C4-2B (cell line): ENCODE results near the gene PEF1.

Experiments used
- H3K27ac ChIP-seq: fragments of 450-650 bp; 2 replicates; pipeline ENCODE4 v1.5.1; 2017
- CTCF ChIP-seq: fragments of 450-650 bp; conservative IDR thresholded peaks from 2 replicates; pipeline ENCODE4 v1.5.1; 2017; ENCODE audit warnings: mild to moderate bottlenecking
- ZFX ChIP-seq: fragments of 450-650 bp; IDR thresholded peaks from 2 replicates; pipeline ENCODE4 v1.6.1; 2017

The PEF1 gene

GRCh38 chr1:31667065-31667785 lies 22.5 kb upstream of the PEF1 start:
- TF ChIP-seq CTCF (no peak), ZFX (no peak)
- H3K27ac ChIP-seq, result no peak overlapping the region

DNA sequence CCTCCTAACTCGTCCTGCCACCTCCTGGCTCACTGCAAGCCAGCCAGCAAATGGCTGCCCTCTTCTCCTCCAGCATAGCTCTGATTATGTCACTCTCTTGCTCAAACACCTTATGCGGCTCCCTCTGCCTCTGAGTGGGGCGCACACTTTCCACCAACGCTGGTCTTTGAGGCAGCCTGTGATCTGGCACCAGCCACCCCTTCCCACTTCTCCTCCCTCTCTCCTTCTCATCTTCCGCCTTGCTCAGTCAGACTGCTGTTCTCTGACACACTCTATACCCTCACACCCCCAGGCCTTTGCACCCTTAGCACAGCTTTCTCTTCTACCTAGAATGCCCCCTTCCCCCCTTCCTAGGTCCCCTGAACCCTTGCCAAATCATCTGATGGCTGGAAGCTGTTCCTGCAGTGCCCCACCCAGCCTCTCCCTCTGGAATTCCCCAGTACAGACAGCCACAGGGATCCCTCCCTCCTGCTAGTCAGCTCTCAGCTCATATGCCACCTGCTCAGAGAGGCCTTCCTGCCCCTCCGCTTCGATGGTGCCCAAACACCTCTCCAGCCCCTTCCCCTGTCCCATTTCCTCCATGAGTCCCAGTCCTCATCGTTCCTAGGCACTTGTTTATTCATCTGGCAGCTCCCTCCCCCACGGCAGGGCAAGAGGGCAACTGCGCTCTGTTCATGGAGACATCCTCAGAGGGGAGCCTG lies 21.7 kb upstream of the PEF1 start:
- no peak overlapping the region for H3K27ac ChIP-seq
- TF ChIP-seq CTCF, result no peak
- no peak for TF ChIP-seq ZFX

DNA sequence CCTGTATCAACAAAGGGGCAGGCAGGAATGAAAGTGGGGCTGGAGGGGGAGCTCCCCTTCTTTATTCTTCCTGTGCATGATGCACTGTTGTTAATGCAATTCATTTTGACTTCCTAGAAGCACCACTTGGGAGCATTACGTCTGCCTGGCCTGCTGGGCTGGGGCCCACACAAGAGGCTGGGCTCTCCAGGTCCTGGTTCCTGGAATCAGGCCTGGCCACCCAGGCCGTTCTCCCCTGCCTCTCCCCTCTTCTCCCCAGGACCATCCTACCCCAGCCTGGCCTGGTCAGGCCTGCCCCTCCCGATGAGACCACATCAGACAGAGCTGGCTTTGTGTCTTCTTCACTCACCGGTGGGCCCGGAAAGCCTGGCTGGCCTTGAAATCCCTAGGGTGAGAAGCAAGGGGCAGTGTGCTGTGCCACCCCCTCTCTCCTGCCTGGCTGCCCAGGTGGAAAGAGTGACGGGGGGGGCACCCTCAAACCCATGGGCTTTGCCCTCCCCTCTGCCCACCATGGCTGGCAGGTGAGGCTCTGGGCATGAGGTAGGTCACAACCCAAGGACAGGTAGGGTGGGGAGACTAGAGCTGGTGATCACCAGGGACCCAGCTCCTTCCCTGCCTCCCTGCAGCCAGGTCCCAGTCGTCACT lies 20.7 kb upstream of the PEF1 start:
- no peak for TF ChIP-seq CTCF
- no peak for TF ChIP-seq ZFX
- H3K27ac ChIP-seq, result no peak overlapping the region

DNA sequence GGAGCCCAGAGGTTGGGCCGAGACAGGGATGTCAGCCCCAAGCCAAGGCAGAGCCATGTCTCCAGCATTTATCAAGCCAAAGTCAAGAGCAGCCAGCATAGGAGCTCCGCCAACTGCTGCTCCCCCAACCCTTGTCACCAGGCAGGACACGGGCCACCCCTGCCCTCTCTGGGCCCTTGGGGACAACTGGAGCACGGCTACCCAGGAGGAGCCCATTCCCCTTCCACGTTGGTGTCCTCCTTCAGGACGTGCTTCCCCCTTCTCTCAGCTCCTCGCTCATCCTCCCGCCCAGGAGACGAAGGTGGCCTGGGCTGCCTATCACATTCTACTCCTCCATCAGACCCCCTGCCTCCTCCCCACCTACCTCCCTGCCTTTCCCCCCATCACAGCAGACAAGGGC lies 19.9 kb upstream of the PEF1 start:
- no peak for TF ChIP-seq CTCF
- TF ChIP-seq ZFX, result no peak
- no peak overlapping the region for H3K27ac ChIP-seq

GRCh38 chr1:31663622-31664452 lies 19.2 kb upstream of the PEF1 start:
- TF ChIP-seq CTCF, result peak; percentile 92
- no peak for TF ChIP-seq ZFX
- H3K27ac ChIP-seq, result no peak overlapping the region

DNA sequence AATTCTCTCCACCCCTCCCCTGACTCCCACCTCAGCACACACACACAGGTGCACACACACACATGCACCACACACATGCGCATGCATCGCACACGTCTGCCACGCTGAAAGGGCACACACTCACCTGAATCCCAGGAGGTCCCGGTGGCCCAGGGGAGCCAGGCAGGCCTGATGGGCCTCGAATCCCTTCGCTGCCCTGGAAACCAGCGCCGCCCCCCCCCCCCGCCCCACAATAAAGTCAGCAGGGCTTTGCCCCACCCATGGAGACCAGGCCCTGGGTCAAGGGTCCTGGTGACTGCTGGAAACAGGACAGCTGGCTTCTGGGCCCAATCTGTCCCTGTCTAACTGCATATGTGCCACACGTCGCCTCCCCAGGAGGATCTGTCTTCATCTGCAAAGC lies 17.8 kb upstream of the PEF1 start:
- no peak overlapping the region for H3K27ac ChIP-seq
- no peak for TF ChIP-seq ZFX
- no peak for TF ChIP-seq CTCF
